B cell (primary cell): ENCODE data around the gene DACH1. TPM values are rescaled to one million over a fixed set of nuclear protein-coding genes. Genes with fewer than 3 reads are reported as not detected.

Source experiments
- ATAC-seq: fragments of 200-7000 bp; cut with Tn5 transposase; one replicate; pipeline ENCODE4 v1.10.0; 2021; ENCODE audit warnings: low read depth, mild to moderate bottlenecking, moderate number of reproducible peaks, moderate library complexity
- CTCF ChIA-PET: fragments of 350-600 bp; sonication (Branson Sonifier 250); formaldehyde crosslinking; loops from one replicate; lab custom pipeline; 2021; ENCODE audit warnings: antibody characterized with exemption, inconsistent platforms; lab: Charles Lee
- POLR2A ChIA-PET: fragments of 350-600 bp; sonication (Branson Sonifier 250); formaldehyde crosslinking; loops from one replicate; lab custom pipeline; 2021; ENCODE audit warnings: antibody characterized with exemption; lab: Charles Lee
- DNase-seq: peaks from one replicate; pipeline ENCODE4 v3.0.0; 2013
- H2AFZ ChIP-seq: 2 replicates; pipeline ENCODE4 v1.6.1; 2012; ENCODE audit warnings: mild to moderate bottlenecking, low read depth, low read length; ENCODE audit not compliant: insufficient read depth, poor library complexity, severe bottlenecking
- H3K27ac ChIP-seq, 2 donors: 1 replicate in 1 of 2; 2 replicates in 1 of 2; pipeline ENCODE4 v1.5.1; 2012 to 2013; ENCODE audit warnings: low read length in 2 of 2, mild to moderate bottlenecking in 2 of 2, moderate library complexity in 1 of 2
- H3K27me3 ChIP-seq, 4 experiments: fragments of 200-600 bp in 1 of 4; sonication (generic) in 1 of 4; replicated peaks in 1 of 4; 1 replicate in 2 of 4; 2 replicates in 2 of 4; pipeline versions ENCODE4 v1.6.1 to v1.7.0; 2013 to 2016; ENCODE audit warnings: low read length in 3 of 4, mild to moderate bottlenecking in 2 of 4, mixed read lengths in 1 of 4, moderate library complexity in 1 of 4; ENCODE audit not compliant: insufficient read depth in 4 of 4, control insufficient read depth in 3 of 4; ENCODE audit errors: control extremely low read depth in 1 of 4
- H3K36me3 ChIP-seq, 2 experiments: replicated peaks in 1 of 2; 1 replicate in 1 of 2; 2 replicates in 1 of 2; pipeline versions ENCODE4 v1.6.1 to v1.7.1; 2013; ENCODE audit warnings: low read length in 1 of 2; ENCODE audit not compliant: insufficient read depth in 2 of 2, control insufficient read depth in 1 of 2; ENCODE audit errors: control extremely low read depth in 1 of 2, extremely low read depth in 1 of 2
- H3K4me1 ChIP-seq, 2 donors: fragments of 200-600 bp in 1 of 2; sonication (generic) in 1 of 2; 1 replicate in 1 of 2; 2 replicates in 1 of 2; pipeline versions ENCODE4 v1.5.1 to v1.6.1; 2013 to 2017; ENCODE audit warnings: low read length in 2 of 2; ENCODE audit not compliant: control insufficient read depth in 2 of 2, insufficient read depth in 2 of 2
- H3K4me2 ChIP-seq: replicated peaks from 2 replicates; pipeline ENCODE3; 2012; ENCODE audit warnings: mild to moderate bottlenecking, low read depth, low read length; ENCODE audit not compliant: poor library complexity, severe bottlenecking
- H3K4me3 ChIP-seq, 5 experiments: fragments of 200-600 bp in 1 of 5; sonication (generic) in 1 of 5; 1 replicate in 3 of 5; 2 replicates in 2 of 5; pipeline versions ENCODE4 v1.5.1 to v1.7.0; 2011 to 2016; ENCODE audit warnings: low read length in 4 of 5, mild to moderate bottlenecking in 4 of 5, low read depth in 2 of 5, control low read depth in 1 of 5, moderate library complexity in 1 of 5; ENCODE audit not compliant: insufficient read depth in 1 of 5; ENCODE audit errors: control extremely low read depth in 1 of 5, extremely low read depth in 1 of 5
- H3K79me2 ChIP-seq: fragments of 200-600 bp; sonication (generic); one replicate; pipeline ENCODE4 v1.6.0; 2016; ENCODE audit warnings: low read length; ENCODE audit not compliant: control insufficient read depth, insufficient read depth
- H3K9ac ChIP-seq: fragments of 200-600 bp; sonication (generic); 2 replicates; pipeline ENCODE4 v1.6.1; 2017; ENCODE audit warnings: mild to moderate bottlenecking, low read length, moderate library complexity
- H3K9me3 ChIP-seq, 3 donors: one replicate each; pipeline versions ENCODE4 v1.6.1 to v1.7.1; 2013; ENCODE audit warnings: low read length in 2 of 3; ENCODE audit not compliant: control insufficient read depth in 2 of 3, insufficient read depth in 1 of 3; ENCODE audit errors: control extremely low read depth in 1 of 3
- H4K20me1 ChIP-seq: 2 replicates; pipeline ENCODE4 v1.6.0; 2012; ENCODE audit warnings: mild to moderate bottlenecking, low read length; ENCODE audit not compliant: insufficient read depth, control insufficient read depth, poor library complexity, severe bottlenecking
- H3K27ac Mint-ChIP-seq: one replicate; pipeline ENCODE4 v1.8.0; 2021; ENCODE audit warnings: mixed read lengths
- H3K27me3 Mint-ChIP-seq: one replicate; pipeline ENCODE4 v1.8.0; 2021; ENCODE audit warnings: mixed read lengths
- H3K4me1 Mint-ChIP-seq: one replicate; pipeline ENCODE4 v1.8.0; 2021; ENCODE audit warnings: mixed read lengths
- H3K4me3 Mint-ChIP-seq: one replicate; pipeline ENCODE4 v1.8.0; 2021; ENCODE audit warnings: mixed read lengths
- H3K9me3 Mint-ChIP-seq: one replicate; pipeline ENCODE4 v1.8.0; 2022; ENCODE audit warnings: mixed read lengths; ENCODE audit not compliant: insufficient read depth
- EZH2 ChIP-seq: IDR thresholded peaks from 2 replicates; pipeline ENCODE4 v1.6.1; 2012; ENCODE audit warnings: borderline replicate concordance, low read depth, mild to moderate bottlenecking, moderate library complexity, low read length; ENCODE audit not compliant: insufficient read depth, poor library complexity, severe bottlenecking
- WGBS: methylation state at CpG from one replicate; pipeline ENCODE4 v1.1.5; 2013; ENCODE audit warnings: missing lambda C conversion rate; ENCODE audit not compliant: insufficient coverage; 5-methylcytosine and 5-hydroxymethylcytosine counted together
- intact Hi-C: fragments of 100-400 bp; cut with micrococcal nuclease; formaldehyde crosslinking; loops from one replicate; pipeline ENCODE4 v1.10.0; 2022
- polyA plus RNA-seq: library from polyadenylated mRNA; depleted of rRNA; stranded (reverse); fragments of >200 nt; gene quantifications from 2 replicates; pipeline ENCODE4 v1.2.3, GENCODE V29; 2012
- total RNA-seq, 2 donors: library from RNA; stranded (reverse); fragments of 120-200 nt in 1 of 2; gene quantifications; 1 replicate in 1 of 2; 2 replicates in 1 of 2; pipeline versions ENCODE4 v1.2.3 to v1.2.4, GENCODE V29; 2013 to 2022
- TF ChIP-seq, protein P1 (sequence below): fragments of 200-600 bp; IDR thresholded peaks from one replicate; pipeline ENCODE4 v1.8.0; 2022; ENCODE audit warnings: antibody characterized with exemption, mild to moderate bottlenecking

DACH1 gene
- total and polyA plus RNA-seq, 2 donors (not counting 1 experiment from before 2014, with no cell fraction given) = not detected

DNA sequence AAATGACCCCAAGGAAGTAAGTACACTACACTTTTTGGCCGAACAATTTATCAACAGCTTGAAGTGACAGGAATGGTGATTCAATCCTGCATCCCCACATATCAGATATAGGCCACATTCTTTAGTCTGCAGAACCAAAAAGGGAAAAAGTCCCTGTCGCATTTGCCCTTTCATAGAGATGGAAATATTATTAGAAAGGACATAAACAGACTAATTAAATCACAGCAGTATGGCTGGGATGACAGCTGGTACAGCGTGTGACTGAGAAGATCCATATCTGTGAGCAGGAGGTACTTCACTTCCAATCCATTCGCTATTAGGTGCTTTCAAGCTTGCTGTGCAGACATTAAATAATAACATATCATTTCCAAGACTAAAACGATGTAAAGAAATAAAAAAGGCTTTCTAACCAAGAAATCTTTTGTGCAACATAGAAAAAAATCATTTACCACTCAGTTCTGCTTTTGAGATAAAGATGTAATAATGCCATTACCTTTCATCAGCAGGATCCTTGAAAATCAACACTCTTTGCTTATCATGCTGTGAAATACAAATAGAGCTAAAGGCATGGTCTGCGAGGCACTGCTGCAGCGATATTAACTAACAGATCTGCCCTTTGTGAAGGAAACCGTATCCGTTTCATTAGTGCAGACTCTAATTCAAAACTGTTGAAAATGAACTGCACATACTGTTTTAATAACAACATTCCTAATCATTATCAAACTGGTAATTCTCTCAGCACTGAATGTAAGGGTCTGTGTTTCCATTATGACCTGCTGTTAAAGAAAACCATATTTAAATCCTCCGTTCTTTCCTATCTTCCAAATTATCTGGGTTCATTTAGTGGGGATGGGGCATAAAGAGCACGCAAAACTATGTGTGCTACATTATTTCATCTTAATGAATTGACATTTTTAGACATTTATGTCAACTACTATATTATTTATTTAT, 245.6 kb downstream of the DACH1 start:
- no peak for ATAC-seq
- POLR2A ChIA-PET = no interaction called here
- Histone ChIP-seq H3K4me3 (no peak overlapping the region), H3K79me2 (no peaks in the 10 kb centered on the region), H3K27ac (no peak overlapping the region), H3K9me3 (no peaks in the 10 kb centered on the region), H3K36me3 (no peaks in the 10 kb centered on the region), H2AFZ (no peak overlapping the region), H3K4me1 (no peaks in the 10 kb centered on the region), H3K4me2 (no peak overlapping the region), H4K20me1 (no peaks in the 10 kb centered on the region), H3K9ac (no peak overlapping the region), H3K27me3 (no peaks in the 10 kb centered on the region)
- Mint-ChIP-seq H3K27ac (no peak overlapping the region), H3K4me1 (no peaks in the 10 kb centered on the region), H3K4me3 (no peak overlapping the region), H3K27me3 (no peaks in the 10 kb centered on the region), H3K9me3 (peaks cover 3% of the 10 kb centered on the region)
- DNase-seq = no peak
- 100% methylated on average over 1 of the region's 11 CpGs for WGBS
- intact Hi-C loops = no loop called here
- no peak for TF ChIP-seq EZH2
- TF ChIP-seq, protein P1, sequence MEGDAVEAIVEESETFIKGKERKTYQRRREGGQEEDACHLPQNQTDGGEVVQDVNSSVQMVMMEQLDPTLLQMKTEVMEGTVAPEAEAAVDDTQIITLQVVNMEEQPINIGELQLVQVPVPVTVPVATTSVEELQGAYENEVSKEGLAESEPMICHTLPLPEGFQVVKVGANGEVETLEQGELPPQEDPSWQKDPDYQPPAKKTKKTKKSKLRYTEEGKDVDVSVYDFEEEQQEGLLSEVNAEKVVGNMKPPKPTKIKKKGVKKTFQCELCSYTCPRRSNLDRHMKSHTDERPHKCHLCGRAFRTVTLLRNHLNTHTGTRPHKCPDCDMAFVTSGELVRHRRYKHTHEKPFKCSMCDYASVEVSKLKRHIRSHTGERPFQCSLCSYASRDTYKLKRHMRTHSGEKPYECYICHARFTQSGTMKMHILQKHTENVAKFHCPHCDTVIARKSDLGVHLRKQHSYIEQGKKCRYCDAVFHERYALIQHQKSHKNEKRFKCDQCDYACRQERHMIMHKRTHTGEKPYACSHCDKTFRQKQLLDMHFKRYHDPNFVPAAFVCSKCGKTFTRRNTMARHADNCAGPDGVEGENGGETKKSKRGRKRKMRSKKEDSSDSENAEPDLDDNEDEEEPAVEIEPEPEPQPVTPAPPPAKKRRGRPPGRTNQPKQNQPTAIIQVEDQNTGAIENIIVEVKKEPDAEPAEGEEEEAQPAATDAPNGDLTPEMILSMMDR = no peak
- CTCF ChIA-PET = no interaction called here

DNA sequence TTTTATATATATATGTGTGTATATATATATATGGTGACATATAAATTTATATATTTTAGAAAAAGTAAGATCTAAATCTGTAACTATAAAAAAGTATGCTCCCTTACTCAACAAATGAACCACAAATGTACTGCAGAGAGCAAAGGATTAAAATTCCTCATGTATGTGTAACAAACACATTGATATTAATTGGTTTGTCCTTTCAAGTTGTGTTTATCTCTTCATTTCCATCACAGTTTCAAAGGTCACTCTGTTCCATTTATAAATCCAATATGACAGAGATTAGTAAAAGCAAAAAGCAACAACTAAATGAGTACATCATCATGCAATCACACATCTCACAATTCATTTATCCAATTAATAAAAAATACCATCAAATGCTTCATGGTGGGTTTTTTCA, 247.9 kb downstream of the DACH1 start:
- CTCF ChIA-PET = no interaction called here
- TF ChIP-seq EZH2 = no peak
- TF ChIP-seq, protein P1 = no peak
- H3K9ac ChIP-seq = no peak overlapping the region
- no peak overlapping the region for H3K4me3 Mint-ChIP-seq
- DNase-seq (no peak), ATAC-seq (no peak)
- H3K27me3 Mint-ChIP-seq = no peaks in the 10 kb centered on the region
- H3K9me3 Mint-ChIP-seq = no peaks in the 10 kb centered on the region
- no peak overlapping the region for H3K27ac ChIP-seq
- H3K4me1 ChIP-seq = no peaks in the 10 kb centered on the region
- no peaks in the 10 kb centered on the region for H4K20me1 ChIP-seq
- POLR2A ChIA-PET = no interaction called here
- H2AFZ ChIP-seq = no peak overlapping the region
- no peaks in the 10 kb centered on the region for H3K9me3 ChIP-seq
- H3K4me3 ChIP-seq = no peak overlapping the region
- no peaks in the 10 kb centered on the region for H3K4me1 Mint-ChIP-seq
- H3K36me3 ChIP-seq = no peaks in the 10 kb centered on the region
- H3K4me2 ChIP-seq = no peak overlapping the region
- H3K27me3 ChIP-seq = no peaks in the 10 kb centered on the region
- intact Hi-C loops = no loop called here
- no peaks in the 10 kb centered on the region for H3K79me2 ChIP-seq
- H3K27ac Mint-ChIP-seq = no peak overlapping the region
